HCT116 (cell line): Measurements from ENCODE around the gene MRFAP1.

Experiments
- EGR1 ChIP-seq: IDR thresholded peaks from 2 replicates; pipeline ENCODE4 v1.6.1; 2012; ENCODE audit warnings: low read depth
- TF ChIP-seq, protein P1 (sequence below), 3 experiments: fragments of 200-600 bp in 1 of 3; sonication (generic) in 1 of 3; IDR thresholded peaks in 2 of 3; conservative IDR thresholded peaks in 1 of 3; 2 replicates each; pipeline ENCODE4 v1.5.1; 2012 to 2017; ENCODE audit warnings: low read depth in 2 of 3, low read length in 2 of 3, antibody characterized with exemption in 1 of 3, borderline replicate concordance in 1 of 3, control low read depth in 1 of 3, mild to moderate bottlenecking in 1 of 3, mixed read lengths in 1 of 3, mixed run types in 1 of 3, moderate library complexity in 1 of 3; ENCODE audit not compliant: insufficient read depth in 1 of 3

GRCh38 chr4:6641971-6642320 is 1.5 kb downstream of the MRFAP1 start:
- no peak for TF ChIP-seq EGR1
- TF ChIP-seq, protein P1, sequence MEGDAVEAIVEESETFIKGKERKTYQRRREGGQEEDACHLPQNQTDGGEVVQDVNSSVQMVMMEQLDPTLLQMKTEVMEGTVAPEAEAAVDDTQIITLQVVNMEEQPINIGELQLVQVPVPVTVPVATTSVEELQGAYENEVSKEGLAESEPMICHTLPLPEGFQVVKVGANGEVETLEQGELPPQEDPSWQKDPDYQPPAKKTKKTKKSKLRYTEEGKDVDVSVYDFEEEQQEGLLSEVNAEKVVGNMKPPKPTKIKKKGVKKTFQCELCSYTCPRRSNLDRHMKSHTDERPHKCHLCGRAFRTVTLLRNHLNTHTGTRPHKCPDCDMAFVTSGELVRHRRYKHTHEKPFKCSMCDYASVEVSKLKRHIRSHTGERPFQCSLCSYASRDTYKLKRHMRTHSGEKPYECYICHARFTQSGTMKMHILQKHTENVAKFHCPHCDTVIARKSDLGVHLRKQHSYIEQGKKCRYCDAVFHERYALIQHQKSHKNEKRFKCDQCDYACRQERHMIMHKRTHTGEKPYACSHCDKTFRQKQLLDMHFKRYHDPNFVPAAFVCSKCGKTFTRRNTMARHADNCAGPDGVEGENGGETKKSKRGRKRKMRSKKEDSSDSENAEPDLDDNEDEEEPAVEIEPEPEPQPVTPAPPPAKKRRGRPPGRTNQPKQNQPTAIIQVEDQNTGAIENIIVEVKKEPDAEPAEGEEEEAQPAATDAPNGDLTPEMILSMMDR (IDR thresholded peaks at IDR 0.05 in 2 of 3, conservative IDR thresholded peaks at IDR 0.05 in 1 of 3; ENCODE audit: borderline replicate concordance in 1 of 3, insufficient read depth in 1 of 3, low read depth in 2 of 3, low read length in 2 of 3): no peak
